Upper lobe of right lung (tissue), 1 donor: Measurements from ENCODE around the gene ZNF883. TPM values are rescaled to one million over a fixed set of nuclear protein-coding genes. Genes with fewer than 3 reads are reported as not detected.
A peak's percentile ranks its signal among the peaks of the same experiment; 100 is the strongest.

Experiments used
- ATAC-seq: fragments of 200-7000 bp; cut with Tn5 transposase; one replicate; pipeline ENCODE4 v1.9.1; 2020; ENCODE audit warnings: mild to moderate bottlenecking, moderate library complexity
- DNase-seq: peaks from one replicate; pipeline ENCODE4 v3.0.0-alpha.2; 2020
- H3K27ac ChIP-seq: fragments of 200-600 bp; one replicate; pipeline ENCODE4 v1.8.0; 2022
- H3K27me3 ChIP-seq: fragments of 200-600 bp; one replicate; pipeline ENCODE4 v1.8.0; 2022; ENCODE audit warnings: mild to moderate bottlenecking
- H3K36me3 ChIP-seq: fragments of 200-600 bp; one replicate; pipeline ENCODE4 v1.8.0; 2022
- H3K4me1 ChIP-seq: fragments of 200-600 bp; one replicate; pipeline ENCODE4 v1.8.0; 2022
- H3K4me3 ChIP-seq: fragments of 200-600 bp; one replicate; pipeline ENCODE4 v1.8.0; 2022; ENCODE audit warnings: mild to moderate bottlenecking
- H3K9me3 ChIP-seq: fragments of 200-600 bp; one replicate; pipeline ENCODE4 v1.8.0; 2022
- CTCF ChIP-seq: fragments of 200-600 bp; IDR thresholded peaks from one replicate; pipeline ENCODE4 v1.8.0; 2022; ENCODE audit warnings: antibody characterized with exemption
- intact Hi-C: fragments of 100-400 bp; cut with DNase I; formaldehyde crosslinking; loops from one replicate; pipeline ENCODE4 v1.11.0; 2022
- total RNA-seq: library from RNA; stranded (reverse); fragmentation: NEBNext Ultra II Directional; extraction: Animal tissue kit (Norgen Biotek cat#: 25700); gene quantifications from one replicate; pipeline ENCODE4 v1.2.1, GENCODE V29; 2021
- donor health status: DM: no; HTN: yes; CAD: no; lungs with severe emphysema.

ZNF883 gene
- total RNA-seq, 1 donor from 2014 or later: 0.78 TPM

- intact Hi-C loops: no loop called here
- H3K27me3 ChIP-seq: no peaks in the 10 kb centered on the region
- no peak for ATAC-seq
- H3K4me3 ChIP-seq: no peak overlapping the region
- no peak for DNase-seq
- peaks cover 10% of the 10 kb centered on the region for H3K36me3 ChIP-seq
- peaks cover 98% of the 10 kb centered on the region for H3K9me3 ChIP-seq
- TF ChIP-seq CTCF: no peak
- H3K27ac ChIP-seq: no peak overlapping the region
- H3K4me1 ChIP-seq: no peaks in the 10 kb centered on the region
Observed at GRCh38 chr9:113042884-113043657, 31.1 kb upstream of the ZNF883 start.

GRCh38 chr9:113026200-113026599, 14.2 kb upstream of the ZNF883 start:
- no peaks in the 10 kb centered on the region for H3K36me3 ChIP-seq
- H3K9me3 ChIP-seq: peaks cover 28% of the 10 kb centered on the region
- intact Hi-C loops: no loop called here
- TF ChIP-seq CTCF: no peak
- H3K27me3 ChIP-seq: no peaks in the 10 kb centered on the region
- DNase-seq: no peak
- ATAC-seq: no peak
- H3K27ac ChIP-seq: no peak overlapping the region
- H3K4me3 ChIP-seq: no peak overlapping the region
- no peaks in the 10 kb centered on the region for H3K4me1 ChIP-seq

GRCh38 chr9:113018247-113018646, 6.3 kb upstream of the ZNF883 start:
- peaks cover 5% of the 10 kb centered on the region for H3K9me3 ChIP-seq
- H3K4me1 ChIP-seq: no peaks in the 10 kb centered on the region
- H3K4me3 ChIP-seq: no peak overlapping the region
- intact Hi-C loops: no loop called here
- no peaks in the 10 kb centered on the region for H3K27me3 ChIP-seq
- DNase-seq (no peak), ATAC-seq (no peak)
- no peaks in the 10 kb centered on the region for H3K36me3 ChIP-seq
- H3K27ac ChIP-seq: no peak overlapping the region
- TF ChIP-seq CTCF: no peak

DNA sequence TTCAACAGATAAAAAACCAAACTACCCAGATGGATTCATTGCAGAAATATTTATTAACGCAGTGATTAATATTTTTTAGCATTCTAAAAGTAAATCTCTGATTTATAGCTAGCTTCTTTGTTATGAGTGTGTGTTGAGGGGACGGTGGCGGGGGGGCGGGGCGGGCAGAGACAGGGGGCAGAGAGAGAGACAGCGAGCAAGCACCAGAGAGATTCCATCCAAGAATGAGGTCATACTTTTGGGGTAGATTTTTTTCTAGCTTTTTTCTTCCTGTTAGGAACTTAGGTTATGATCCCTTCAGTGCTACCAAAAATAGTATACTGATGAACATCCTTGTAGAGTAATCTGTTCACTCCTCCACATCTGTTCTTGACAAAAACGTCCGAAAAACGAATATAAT, 500 bp upstream of the ZNF883 start:
- ATAC-seq (no peak), DNase-seq (no peak)
- no peaks in the 10 kb centered on the region for H3K36me3 ChIP-seq
- H3K4me1 ChIP-seq: no peaks in the 10 kb centered on the region
- peak overlapping the region; percentile 33 for H3K4me3 ChIP-seq
- intact Hi-C loops: no loop called here
- no peak for TF ChIP-seq CTCF
- H3K27ac ChIP-seq: no peak overlapping the region
- H3K9me3 ChIP-seq: no peaks in the 10 kb centered on the region
- no peaks in the 10 kb centered on the region for H3K27me3 ChIP-seq

- Histone ChIP-seq H3K9me3 (peaks cover 12% of the 10 kb centered on the region), H3K27me3 (no peaks in the 10 kb centered on the region), H3K27ac (no peak overlapping the region), H3K4me1 (no peaks in the 10 kb centered on the region), H3K36me3 (no peaks in the 10 kb centered on the region), H3K4me3 (no peak overlapping the region)
- ATAC-seq (no peak), DNase-seq (no peak)
- intact Hi-C loops: no loop called here
- no peak for TF ChIP-seq CTCF
Observed at GRCh38 chr9:113005777-113006176, 6.2 kb downstream of the ZNF883 start.
